HG03159 (cell line): Measurements from ENCODE around the gene GART.

Source experiments
- ATAC-seq: cut with Tn5 transposase; IDR thresholded peaks from one replicate; pipeline ENCODE4 v1.9.1; 2021; ENCODE audit warnings: mild to moderate bottlenecking, moderate library complexity; ENCODE audit not compliant: unreplicated experiment

The GART gene

GRCh38 chr21:33554236-33554981 lies 12.5 kb upstream of the GART start:
- no peak for ATAC-seq

GRCh38 chr21:33552999-33553598 lies 11.2 kb upstream of the GART start:
- no peak for ATAC-seq

- no peak for ATAC-seq
These were observed 10.4 kb upstream of the GART start for GRCh38 chr21:33552093-33552998.

- no peak for ATAC-seq
These were observed 9.7 kb upstream of the GART start for GRCh38 chr21:33551664-33552063.

- no peak for ATAC-seq
These were observed 9.1 kb upstream of the GART start for GRCh38 chr21:33550772-33551660.

- ATAC-seq, result no peak
These were observed 8.2 kb upstream of the GART start for GRCh38 chr21:33549848-33550771.

GRCh38 chr21:33546086-33546485 lies 4.2 kb upstream of the GART start:
- no peak for ATAC-seq

- ATAC-seq, result no peak
These were observed 2.7 kb upstream of the GART start for GRCh38 chr21:33544451-33545195.

- ATAC-seq, result peak; percentile 14
These were observed 1.7 kb upstream of the GART start for GRCh38 chr21:33543505-33544129.

- peak; percentile 92 for ATAC-seq
These were observed 955 bp upstream of the GART start, which contains the start of gene SON for GRCh38 chr21:33542640-33543504. TSS of gene SON (plus strand) at chr21:33543038. CDS start at chr21:33543093, 55 bp downstream.

- no peak for ATAC-seq
These were observed 709 bp downstream of the GART start for GRCh38 chr21:33541105-33541711.

GRCh38 chr21:33540711-33541104 lies 1.2 kb downstream of the GART start:
- no peak for ATAC-seq

GRCh38 chr21:33539616-33540015 lies 2.3 kb downstream of the GART start:
- no peak for ATAC-seq

GRCh38 chr21:33537212-33537611 lies 4.7 kb downstream of the GART start:
- ATAC-seq, result no peak

- ATAC-seq, result no peak
These were observed 10.9 kb downstream of the GART start for GRCh38 chr21:33531007-33531406.

GRCh38 chr21:33522953-33523349 lies 19.0 kb downstream of the GART start:
- no peak for ATAC-seq
